ENCODE measurements around the gene KICS2. TPM values are rescaled to one million over a fixed set of nuclear protein-coding genes. Genes with fewer than 3 reads are reported as not detected.
"Not testable (repeated sequence)": the region's sequence is repeated elsewhere in the genome, so short reads cannot be mapped to it uniquely, and the experiment has no call there.

KICS2 gene
- total RNA-seq, 1 donor from 2014 or later = 3.6 TPM

GRCh38 chr12:64220046-64220445 lies 2.0 kb downstream of the KICS2 start:
- no peaks in the 10 kb centered on the region for H3K27me3 Mint-ChIP-seq (ENCODE audit: unreplicated experiment)

GRCh38 chr12:64219145-64219544 lies 3.0 kb downstream of the KICS2 start:
- Mint-ChIP-seq H3K4me3 (ENCODE audit: unreplicated experiment) (no peak overlapping the region), H3K27ac (ENCODE audit: unreplicated experiment) (no peak overlapping the region), H3K36me3 (ENCODE audit: unreplicated experiment) (no peaks in the 10 kb centered on the region), H3K9me3 (ENCODE audit: unreplicated experiment) (no peaks in the 10 kb centered on the region), H3K4me1 (ENCODE audit: unreplicated experiment) (peaks cover 10% of the 10 kb centered on the region), H3K27me3 (ENCODE audit: unreplicated experiment) (no peaks in the 10 kb centered on the region)
- no peak for TF ChIP-seq CTCF (IDR thresholded peaks at IDR 0.05)
- DNase-seq (ENCODE audit: extremely low spot score, unreplicated experiment) = no peak

More at GRCh38 chr12:64220046-64220445, 2.0 kb downstream of the KICS2 start:
- Mint-ChIP-seq H3K9me3 (ENCODE audit: unreplicated experiment) (no peaks in the 10 kb centered on the region), H3K4me3 (ENCODE audit: unreplicated experiment) (no peak overlapping the region), H3K4me1 (ENCODE audit: unreplicated experiment) (peaks cover 10% of the 10 kb centered on the region), H3K27ac (ENCODE audit: unreplicated experiment) (no peak overlapping the region), H3K36me3 (ENCODE audit: unreplicated experiment) (no peaks in the 10 kb centered on the region)
- no peak for DNase-seq (ENCODE audit: extremely low spot score, unreplicated experiment)
- no peak for TF ChIP-seq CTCF (IDR thresholded peaks at IDR 0.05)

DNA sequence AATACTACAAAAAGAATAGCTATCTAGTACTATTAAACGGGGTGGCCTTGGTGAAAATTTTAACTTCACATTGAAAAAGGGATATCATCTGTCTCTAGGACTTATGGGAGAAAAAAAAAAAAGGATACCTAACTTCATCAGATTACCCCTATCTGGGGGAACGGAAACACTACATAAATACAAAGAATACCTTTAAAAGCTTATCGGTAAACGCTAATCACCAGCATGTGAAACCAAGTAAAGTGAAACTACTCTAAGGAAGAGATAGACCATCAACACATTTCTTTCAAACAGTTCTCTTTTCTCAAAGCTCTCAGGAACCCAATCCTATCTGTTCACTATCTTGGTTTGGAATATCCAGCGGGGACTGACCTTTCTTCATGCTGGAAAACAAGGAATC lies 3.5 kb downstream of the KICS2 start:
- H3K4me1 Mint-ChIP-seq (ENCODE audit: unreplicated experiment) = peaks cover 10% of the 10 kb centered on the region
- H3K36me3 Mint-ChIP-seq (ENCODE audit: unreplicated experiment) = no peaks in the 10 kb centered on the region
- no peak overlapping the region for H3K4me3 Mint-ChIP-seq (ENCODE audit: unreplicated experiment)
- no peak overlapping the region for H3K27ac Mint-ChIP-seq (ENCODE audit: unreplicated experiment)
- H3K9me3 Mint-ChIP-seq (ENCODE audit: unreplicated experiment) = no peaks in the 10 kb centered on the region
- TF ChIP-seq CTCF (IDR thresholded peaks at IDR 0.05) = no peak
- DNase-seq (ENCODE audit: extremely low spot score, unreplicated experiment) = no peak
- no peaks in the 10 kb centered on the region for H3K27me3 Mint-ChIP-seq (ENCODE audit: unreplicated experiment)

DNA sequence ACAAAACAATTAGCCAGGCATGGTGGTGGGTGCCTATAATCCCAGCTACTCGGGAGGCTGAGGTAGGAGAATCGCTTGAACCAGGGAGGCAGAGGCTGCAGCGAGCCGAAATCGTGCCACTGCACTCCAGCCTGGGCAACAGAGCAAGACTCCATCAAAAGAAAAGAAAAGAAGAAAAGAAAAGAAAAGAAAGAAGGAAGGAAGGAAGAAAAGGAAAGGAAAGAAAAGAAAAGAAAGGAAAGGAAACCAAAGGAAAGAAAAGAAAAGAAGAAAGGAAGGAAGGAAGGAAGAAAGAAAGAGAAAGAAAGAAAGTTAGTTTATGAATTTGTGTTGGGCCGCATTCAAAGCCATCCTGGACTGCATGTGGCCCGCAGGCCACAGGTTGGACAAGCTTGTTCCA lies 4.5 kb downstream of the KICS2 start:
- H3K9me3 Mint-ChIP-seq (ENCODE audit: unreplicated experiment); H3K4me3 Mint-ChIP-seq (ENCODE audit: unreplicated experiment); H3K4me1 Mint-ChIP-seq (ENCODE audit: unreplicated experiment); H3K27me3 Mint-ChIP-seq (ENCODE audit: unreplicated experiment); H3K27ac Mint-ChIP-seq (ENCODE audit: unreplicated experiment); H3K36me3 Mint-ChIP-seq (ENCODE audit: unreplicated experiment); DNase-seq (ENCODE audit: extremely low spot score, unreplicated experiment): not testable (repeated sequence)

DNA sequence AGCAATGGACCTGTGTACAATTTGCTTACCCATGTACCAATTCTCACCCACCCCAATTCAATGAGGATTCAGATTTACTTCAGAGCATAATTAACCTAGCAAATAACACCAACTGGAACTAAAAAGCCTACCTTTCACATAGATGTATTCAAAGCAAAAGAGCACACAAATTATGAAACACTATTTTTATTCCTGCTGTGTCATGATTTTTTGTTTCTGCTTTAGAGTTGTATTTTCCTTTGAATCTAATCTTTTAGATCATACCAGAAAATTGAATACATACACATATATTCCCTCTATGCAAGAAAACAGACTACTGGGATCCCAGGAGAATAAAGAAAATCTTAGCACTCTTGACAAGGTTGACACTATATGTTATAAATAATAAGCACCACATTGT lies 5.9 kb downstream of the KICS2 start:
- Mint-ChIP-seq H3K9me3 (ENCODE audit: unreplicated experiment) (peaks cover 4% of the 10 kb centered on the region), H3K27me3 (ENCODE audit: unreplicated experiment) (no peaks in the 10 kb centered on the region), H3K36me3 (ENCODE audit: unreplicated experiment) (peaks cover 6% of the 10 kb centered on the region), H3K4me3 (ENCODE audit: unreplicated experiment) (no peak overlapping the region), H3K27ac (ENCODE audit: unreplicated experiment) (no peak overlapping the region), H3K4me1 (ENCODE audit: unreplicated experiment) (peaks cover 1% of the 10 kb centered on the region)
- TF ChIP-seq CTCF (IDR thresholded peaks at IDR 0.05) = no peak
- no peak for DNase-seq (ENCODE audit: extremely low spot score, unreplicated experiment)

DNA sequence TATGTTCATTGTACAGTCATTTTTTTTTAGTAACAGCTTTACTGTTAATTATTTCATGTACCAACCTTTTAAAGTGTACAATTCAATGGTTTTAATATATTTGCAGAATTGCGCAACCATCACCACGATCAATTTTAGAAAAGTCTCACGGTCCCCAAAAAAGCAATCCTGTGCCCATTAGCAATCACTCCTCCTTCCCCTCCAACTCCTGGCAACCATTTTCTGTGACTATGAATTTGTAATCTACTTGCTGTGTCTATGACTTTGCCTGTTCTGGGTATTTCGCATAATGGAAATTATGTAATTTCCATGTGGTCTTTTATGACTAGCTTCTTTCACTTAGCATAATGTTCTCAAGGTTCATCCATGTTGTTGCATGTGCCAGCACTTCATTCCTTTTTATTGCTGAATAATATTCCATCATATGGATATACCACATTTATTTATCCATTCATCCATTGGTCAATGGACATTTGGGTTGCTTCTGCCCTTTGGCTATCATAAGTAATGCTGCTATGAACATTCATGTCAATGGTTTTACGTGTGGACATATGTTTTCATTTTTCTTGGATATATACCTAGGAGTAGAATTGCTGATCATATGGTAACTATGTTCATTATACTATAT lies 9.9 kb downstream of the KICS2 start:
- no peak for TF ChIP-seq CTCF (IDR thresholded peaks at IDR 0.05)
- no peaks in the 10 kb centered on the region for H3K4me1 Mint-ChIP-seq (ENCODE audit: unreplicated experiment)
- H3K4me3 Mint-ChIP-seq (ENCODE audit: unreplicated experiment) = no peak overlapping the region
- H3K9me3 Mint-ChIP-seq (ENCODE audit: unreplicated experiment) = peaks cover 4% of the 10 kb centered on the region
- no peak overlapping the region for H3K27ac Mint-ChIP-seq (ENCODE audit: unreplicated experiment)
- DNase-seq (ENCODE audit: extremely low spot score, unreplicated experiment) = no peak
- peaks cover 6% of the 10 kb centered on the region for H3K36me3 Mint-ChIP-seq (ENCODE audit: unreplicated experiment)
- no peaks in the 10 kb centered on the region for H3K27me3 Mint-ChIP-seq (ENCODE audit: unreplicated experiment)
